ENCODE results near the gene BCL11B. TPM values are rescaled to one million over a fixed set of nuclear protein-coding genes. Genes with fewer than 3 reads are reported as not detected.

The BCL11B gene
- total and polyA plus RNA-seq, 2 donors from 2014 or later, result 0.13 to 3.3 TPM

DNA sequence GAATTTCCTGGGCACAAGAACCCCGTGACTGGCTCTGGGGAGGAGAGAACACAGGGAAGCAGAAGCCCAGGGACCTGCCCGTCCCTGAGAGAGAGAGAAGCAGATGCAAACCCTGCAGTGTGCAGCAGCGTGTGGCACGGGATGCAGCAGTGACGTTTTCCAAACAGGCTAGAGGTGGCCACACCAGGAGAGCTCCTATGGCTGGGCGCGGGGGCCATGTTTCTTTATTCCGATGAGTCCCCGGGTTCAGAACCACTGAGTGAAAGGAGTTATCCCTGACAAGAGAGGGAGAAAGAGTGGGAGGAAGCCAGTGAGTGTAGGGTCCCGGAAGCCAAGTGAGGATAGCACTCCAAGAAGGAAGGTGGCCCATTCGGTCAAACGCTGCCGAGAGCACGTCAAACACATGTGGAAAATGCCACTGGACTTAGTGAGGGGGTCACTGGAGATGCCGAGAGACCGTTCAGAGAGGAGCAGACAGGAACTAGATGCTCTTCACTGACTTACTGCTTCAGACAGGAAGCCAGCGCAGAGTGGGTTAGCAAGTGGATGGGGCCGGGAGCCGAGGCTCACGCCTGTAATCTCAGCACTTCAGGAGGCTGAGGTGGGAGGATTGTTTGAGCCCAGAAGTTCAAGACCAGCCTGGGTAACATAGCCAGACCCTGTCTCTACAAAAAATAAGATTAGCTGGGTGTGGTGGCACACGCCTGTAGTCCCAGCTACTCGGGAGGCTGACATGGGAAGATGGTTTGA lies 123.0 kb downstream of the BCL11B start:
- Histone ChIP-seq H3K9ac (ENCODE audit: low read length in 3 of 3) (no peak overlapping the region), H3K9me3 (ENCODE audit: control insufficient read depth in 2 of 3, insufficient read depth in 1 of 3, low read length in 3 of 3) (no peaks in the 10 kb centered on the region), H3K4me3 (ENCODE audit: low read length in 3 of 3) (no peak overlapping the region), H3K4me1 (ENCODE audit: control insufficient read depth in 2 of 3, insufficient read depth in 2 of 3, low read depth in 1 of 3, low read length in 3 of 3) (no peaks in the 10 kb centered on the region), H3K36me3 (ENCODE audit: control insufficient read depth in 2 of 3, insufficient read depth in 3 of 3, low read length in 3 of 3) (no peaks in the 10 kb centered on the region), H3K27me3 (ENCODE audit: control insufficient read depth, insufficient read depth, low read length) (peaks cover 5% of the 10 kb centered on the region), H3K27ac (ENCODE audit: low read depth in 2 of 2, low read length in 2 of 2) (no peak overlapping the region)
- TF ChIP-seq, protein P1, sequence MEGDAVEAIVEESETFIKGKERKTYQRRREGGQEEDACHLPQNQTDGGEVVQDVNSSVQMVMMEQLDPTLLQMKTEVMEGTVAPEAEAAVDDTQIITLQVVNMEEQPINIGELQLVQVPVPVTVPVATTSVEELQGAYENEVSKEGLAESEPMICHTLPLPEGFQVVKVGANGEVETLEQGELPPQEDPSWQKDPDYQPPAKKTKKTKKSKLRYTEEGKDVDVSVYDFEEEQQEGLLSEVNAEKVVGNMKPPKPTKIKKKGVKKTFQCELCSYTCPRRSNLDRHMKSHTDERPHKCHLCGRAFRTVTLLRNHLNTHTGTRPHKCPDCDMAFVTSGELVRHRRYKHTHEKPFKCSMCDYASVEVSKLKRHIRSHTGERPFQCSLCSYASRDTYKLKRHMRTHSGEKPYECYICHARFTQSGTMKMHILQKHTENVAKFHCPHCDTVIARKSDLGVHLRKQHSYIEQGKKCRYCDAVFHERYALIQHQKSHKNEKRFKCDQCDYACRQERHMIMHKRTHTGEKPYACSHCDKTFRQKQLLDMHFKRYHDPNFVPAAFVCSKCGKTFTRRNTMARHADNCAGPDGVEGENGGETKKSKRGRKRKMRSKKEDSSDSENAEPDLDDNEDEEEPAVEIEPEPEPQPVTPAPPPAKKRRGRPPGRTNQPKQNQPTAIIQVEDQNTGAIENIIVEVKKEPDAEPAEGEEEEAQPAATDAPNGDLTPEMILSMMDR (IDR thresholded peaks at IDR 0.05; ENCODE audit: borderline replicate concordance, extremely low read depth, insufficient read depth), result no peak
- DNase-seq, result no peak
- intact Hi-C loops (cut with DNase I), result no loop called here
- no peak for FAIRE-seq

DNA sequence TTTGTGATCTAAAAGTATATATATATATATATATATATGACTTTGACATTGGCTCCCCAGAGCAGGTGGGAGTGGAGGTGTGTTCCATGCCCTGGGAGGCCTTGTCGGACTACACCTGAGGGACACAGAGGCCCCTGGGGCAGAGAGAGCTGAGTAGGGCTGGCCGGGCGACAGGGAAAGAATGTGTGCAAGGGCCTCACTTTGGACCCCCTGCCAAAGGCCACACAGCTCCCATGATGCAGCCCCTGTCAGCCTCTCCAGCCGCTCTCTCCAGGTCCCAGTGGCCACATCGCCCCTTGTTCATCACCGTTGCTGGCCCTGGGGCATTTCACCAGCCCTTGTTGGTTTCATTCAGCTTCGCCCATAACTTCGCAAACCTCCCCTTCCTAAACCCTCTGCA lies 123.9 kb downstream of the BCL11B start:
- FAIRE-seq, result no peak
- peaks cover 5% of the 10 kb centered on the region for H3K27me3 ChIP-seq (ENCODE audit: control insufficient read depth, insufficient read depth, low read length)

DNA sequence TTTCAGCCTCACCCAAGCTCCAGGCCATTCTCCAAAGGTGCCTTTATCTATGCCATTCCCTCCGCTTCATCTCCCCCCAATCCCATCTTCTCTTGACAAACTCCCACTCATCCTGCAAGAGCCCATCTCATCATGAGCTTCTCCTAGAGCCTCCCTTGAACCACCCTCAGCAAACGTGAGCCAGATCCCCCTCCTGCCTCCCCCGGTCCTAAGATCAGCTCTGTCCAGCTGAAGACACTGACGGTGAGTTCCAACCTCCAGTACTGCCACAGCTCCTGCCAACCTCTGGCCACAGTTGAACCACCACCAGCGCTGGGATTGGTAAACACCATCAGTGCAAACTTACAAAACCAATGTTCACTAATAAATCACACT lies 124.6 kb downstream of the BCL11B start:
- no peak overlapping the region for H3K9ac ChIP-seq (ENCODE audit: low read length in 3 of 3)
- no peaks in the 10 kb centered on the region for H3K4me1 ChIP-seq (ENCODE audit: control insufficient read depth in 2 of 3, insufficient read depth in 2 of 3, low read depth in 1 of 3, low read length in 3 of 3)
- intact Hi-C loops (cut with DNase I), result no loop called here
- H3K27ac ChIP-seq (ENCODE audit: low read depth in 2 of 2, low read length in 2 of 2), result no peak overlapping the region
- H3K36me3 ChIP-seq (ENCODE audit: control insufficient read depth in 2 of 3, insufficient read depth in 3 of 3, low read length in 3 of 3), result no peaks in the 10 kb centered on the region
- FAIRE-seq, result no peak
- DNase-seq, result peak in 1 of 5 donors; percentile 3
- H3K9me3 ChIP-seq (ENCODE audit: control insufficient read depth in 2 of 3, insufficient read depth in 1 of 3, low read length in 3 of 3), result no peaks in the 10 kb centered on the region
- no peak overlapping the region for H3K4me3 ChIP-seq (ENCODE audit: low read length in 3 of 3)
- H3K27me3 ChIP-seq (ENCODE audit: control insufficient read depth, insufficient read depth, low read length), result peaks cover 5% of the 10 kb centered on the region
- TF ChIP-seq, protein P1 (IDR thresholded peaks at IDR 0.05; ENCODE audit: borderline replicate concordance, extremely low read depth, insufficient read depth), result no peak

More for the DNA sequence above, 123.9 kb downstream of the BCL11B start:
- TF ChIP-seq, protein P1 (IDR thresholded peaks at IDR 0.05; ENCODE audit: borderline replicate concordance, extremely low read depth, insufficient read depth), result no peak
- no peaks in the 10 kb centered on the region for H3K36me3 ChIP-seq (ENCODE audit: control insufficient read depth in 2 of 3, insufficient read depth in 3 of 3, low read length in 3 of 3)
- DNase-seq, result no peak
- no peaks in the 10 kb centered on the region for H3K9me3 ChIP-seq (ENCODE audit: control insufficient read depth in 2 of 3, insufficient read depth in 1 of 3, low read length in 3 of 3)
- H3K9ac ChIP-seq (ENCODE audit: low read length in 3 of 3), result no peak overlapping the region
- no peak overlapping the region for H3K4me3 ChIP-seq (ENCODE audit: low read length in 3 of 3)
- H3K4me1 ChIP-seq (ENCODE audit: control insufficient read depth in 2 of 3, insufficient read depth in 2 of 3, low read depth in 1 of 3, low read length in 3 of 3), result no peaks in the 10 kb centered on the region
- intact Hi-C loops (cut with DNase I), result no loop called here
- H3K27ac ChIP-seq (ENCODE audit: low read depth in 2 of 2, low read length in 2 of 2), result no peak overlapping the region
